HCT116 (cell line): ENCODE results near the gene LMNTD1. TPM values are rescaled to one million over a fixed set of nuclear protein-coding genes. Genes with fewer than 3 reads are reported as not detected.

ENCODE experiments used
- ATAC-seq: fragments of 200-7000 bp; cut with Tn5 transposase; 2 replicates; pipeline ENCODE4 v1.9.1; 2020; ENCODE audit warnings: mild to moderate bottlenecking, moderate library complexity
- BruUV-seq: library from RNA; stranded (reverse); fragments of 400-500 nt; replicated peaks from 2 replicates; lab custom pipeline; 2021; lab: Mats Ljungman, UMichigan
- CTCF ChIA-PET: fragments of 300-600 bp; sonication (Branson Sonifier 250); formaldehyde crosslinking; loops from one replicate; lab custom pipeline; 2021; ENCODE audit warnings: antibody characterized with exemption; lab: Charles Lee
- POLR2A ChIA-PET: fragments of 300-600, 350-600 bp; sonication (Branson Sonifier 250); formaldehyde crosslinking; loops from one replicate; lab custom pipeline; 2021; ENCODE audit warnings: antibody characterized with exemption; lab: Charles Lee
- RAD21 ChIA-PET, 2 experiments: fragments of 300-600 bp; sonication (Branson Sonifier 250); formaldehyde crosslinking; loops; one replicate each; lab custom pipeline; 2023; ENCODE audit warnings: low total read pairs in 2 of 2; ENCODE audit not compliant: uncharacterized antibody in 2 of 2, unreplicated experiment in 2 of 2, low non-redundant PET in 1 of 2; lab: Charles Lee
- DNase-seq: peaks from one replicate; pipeline ENCODE4 v3.0.0-alpha.2; 2010; ENCODE audit warnings: low read depth, low spot score
- H2AFZ ChIP-seq: fragments of 200-600 bp; shearing (Covaris generic), sonication (generic); 2 replicates; pipeline ENCODE4 v1.6.1; 2017; ENCODE audit warnings: low read depth, mixed run types, mixed read lengths, antibody characterized with exemption, low read length; ENCODE audit not compliant: poor library complexity, severe bottlenecking
- H3K27ac ChIP-seq: 2 replicates; pipeline ENCODE4 v1.5.1; 2012; ENCODE audit warnings: low read depth, low read length
- H3K27me3 ChIP-seq: fragments of 200-600 bp; sonication (generic); 2 replicates; pipeline ENCODE4 v1.6.1; 2016; ENCODE audit warnings: mixed run types, low read length, mixed read lengths; ENCODE audit not compliant: insufficient read depth
- H3K36me3 ChIP-seq, 2 experiments: fragments of 200-500 bp in 1 of 2; fragments of 200-600 bp in 1 of 2; sonication (Bioruptor generic) in 1 of 2; sonication (generic) in 1 of 2; 2 replicates each; pipeline versions ENCODE4 v1.5.1 to v1.6.1; 2014 to 2016; ENCODE audit warnings: low read length in 2 of 2, inconsistent platforms in 1 of 2, mixed read lengths in 1 of 2, mixed run types in 1 of 2; ENCODE audit not compliant: insufficient read depth in 2 of 2, control insufficient read depth in 1 of 2
- H3K4me1 ChIP-seq, 2 experiments: fragments of 200-600 bp in 1 of 2; sonication (generic) in 1 of 2; 2 replicates each; pipeline versions ENCODE4 v1.5.1 to v1.6.1; 2012 to 2017; ENCODE audit warnings: low read length in 2 of 2, inconsistent platforms in 1 of 2, mild to moderate bottlenecking in 1 of 2, mixed read lengths in 1 of 2, mixed run types in 1 of 2, moderate library complexity in 1 of 2; ENCODE audit not compliant: insufficient read depth in 2 of 2, control insufficient read depth in 1 of 2
- H3K4me2 ChIP-seq: fragments of 200-600 bp; sonication (generic); 2 replicates; pipeline ENCODE4 v1.6.1; 2017; ENCODE audit warnings: mixed run types, low read length, mixed read lengths
- H3K4me3 ChIP-seq, 2 experiments: fragments of 200-600 bp in 1 of 2; sonication (generic) in 1 of 2; replicated peaks in 1 of 2; 2 replicates each; pipeline ENCODE4 v1.5.1; 2011 to 2016; ENCODE audit warnings: low read length in 2 of 2, control low read depth in 1 of 2, low read depth in 1 of 2, mild to moderate bottlenecking in 1 of 2, mixed read lengths in 1 of 2, mixed run types in 1 of 2
- H3K79me2 ChIP-seq: fragments of 200-600 bp; sonication (generic); 2 replicates; pipeline ENCODE4 v1.6.1; 2017; ENCODE audit warnings: mild to moderate bottlenecking, mixed run types, low read length, moderate library complexity, mixed read lengths; ENCODE audit not compliant: insufficient read depth
- H3K9ac ChIP-seq: fragments of 200-600 bp; sonication (generic); 2 replicates; pipeline ENCODE4 v1.6.1; 2016; ENCODE audit warnings: low read length, mixed read lengths
- H3K9me2 ChIP-seq: fragments of 200-600 bp; sonication (generic), shearing (Covaris generic); 2 replicates; pipeline ENCODE4 v1.6.1; 2017; ENCODE audit warnings: mixed run types, mild to moderate bottlenecking, moderate library complexity; ENCODE audit not compliant: insufficient read depth
- H3K9me3 ChIP-seq, 2 experiments: fragments of 200-500 bp in 1 of 2; fragments of 200-600 bp in 1 of 2; sonication (Bioruptor generic) in 1 of 2; sonication (generic) in 1 of 2; 2 replicates each; pipeline ENCODE4 v1.6.1; 2014 to 2017; ENCODE audit warnings: low read length in 2 of 2, mixed read lengths in 2 of 2, inconsistent platforms in 1 of 2, low read depth in 1 of 2, mild to moderate bottlenecking in 1 of 2, mixed run types in 1 of 2, moderate library complexity in 1 of 2; ENCODE audit not compliant: control insufficient read depth in 1 of 2, insufficient read depth in 1 of 2
- H4K20me1 ChIP-seq: fragments of 200-600 bp; sonication (generic), shearing (Covaris generic); 2 replicates; pipeline ENCODE4 v1.6.1; 2017; ENCODE audit warnings: mixed run types, mild to moderate bottlenecking, moderate library complexity; ENCODE audit not compliant: insufficient read depth
- ATF3 ChIP-seq: IDR thresholded peaks from 2 replicates; pipeline ENCODE4 v1.6.1; 2012
- CBX3 ChIP-seq: IDR thresholded peaks from 2 replicates; pipeline ENCODE4 v1.6.1; 2012; ENCODE audit warnings: low read depth
- CEBPB ChIP-seq: IDR thresholded peaks from 2 replicates; pipeline ENCODE4 v1.6.1; 2012; ENCODE audit warnings: low read depth
- CTCF ChIP-seq, 3 experiments: fragments of 200-600 bp in 1 of 3; sonication (generic) in 1 of 3; IDR thresholded peaks in 2 of 3; conservative IDR thresholded peaks in 1 of 3; 2 replicates each; pipeline ENCODE4 v1.5.1; 2012 to 2017; ENCODE audit warnings: low read depth in 2 of 3, low read length in 2 of 3, antibody characterized with exemption in 1 of 3, borderline replicate concordance in 1 of 3, control low read depth in 1 of 3, mild to moderate bottlenecking in 1 of 3, mixed read lengths in 1 of 3, mixed run types in 1 of 3, moderate library complexity in 1 of 3; ENCODE audit not compliant: insufficient read depth in 1 of 3
- EGR1 ChIP-seq: IDR thresholded peaks from 2 replicates; pipeline ENCODE4 v1.6.1; 2012; ENCODE audit warnings: low read depth
- ELF1 ChIP-seq: IDR thresholded peaks from 2 replicates; pipeline ENCODE4 v1.6.1; 2012; ENCODE audit warnings: low read depth, borderline replicate concordance
- EZH2phosphoT487 ChIP-seq: fragments of 200-600 bp; IDR thresholded peaks from 2 replicates; pipeline ENCODE4 v1.6.1; 2018; ENCODE audit warnings: antibody characterized with exemption, borderline replicate concordance
- FOSL1 ChIP-seq: IDR thresholded peaks from 2 replicates; pipeline ENCODE4 v1.6.1; 2012; ENCODE audit warnings: low read depth
- JUND ChIP-seq: IDR thresholded peaks from 2 replicates; pipeline ENCODE4 v1.6.1; 2012
- POLR2AphosphoS5 ChIP-seq: IDR thresholded peaks from 2 replicates; pipeline ENCODE4 v1.6.1; 2011; ENCODE audit warnings: mild to moderate bottlenecking, low read depth, low read length, moderate library complexity
- RAD21 ChIP-seq: IDR thresholded peaks from 2 replicates; pipeline ENCODE4 v1.6.1; 2012; ENCODE audit warnings: low read depth, mild to moderate bottlenecking
- REST ChIP-seq: IDR thresholded peaks from 2 replicates; pipeline ENCODE4 v1.6.1; 2012; ENCODE audit warnings: low read depth
- SIN3A ChIP-seq: IDR thresholded peaks from 2 replicates; pipeline ENCODE4 v1.6.1; 2012; ENCODE audit warnings: low read depth
- SP1 ChIP-seq: IDR thresholded peaks from 2 replicates; pipeline ENCODE4 v1.6.1; 2012; ENCODE audit warnings: low read depth
- SRF ChIP-seq: IDR thresholded peaks from 2 replicates; pipeline ENCODE4 v1.6.1; 2012; ENCODE audit warnings: low read depth
- TCF7L2 ChIP-seq: IDR thresholded peaks from 2 replicates; pipeline ENCODE4 v1.7.0; 2011; ENCODE audit warnings: borderline replicate concordance, inconsistent platforms; ENCODE audit not compliant: insufficient read depth, insufficient read length; ENCODE audit errors: extremely low read depth
- YY1 ChIP-seq: IDR thresholded peaks from 2 replicates; pipeline ENCODE4 v1.6.1; 2011; ENCODE audit warnings: low read length, low read depth, moderate library complexity, mild to moderate bottlenecking; ENCODE audit not compliant: insufficient replicate concordance; ENCODE audit errors: extremely low read depth
- ZNF274 ChIP-seq: fragments of 200-500 bp; sonication (Bioruptor generic); IDR thresholded peaks from 2 replicates; pipeline ENCODE4 v1.6.1; 2014; ENCODE audit warnings: mild to moderate bottlenecking, low read depth, low read length, inconsistent platforms
- intact Hi-C: fragments of 100-400 bp; cut with micrococcal nuclease; formaldehyde crosslinking; loops from 2 replicates; pipeline ENCODE4 v1.10.0; 2022
- total RNA-seq: library from RNA; stranded (reverse); gene quantifications from one replicate; pipeline ENCODE4 v1.2.1, GENCODE V29; 2021; ENCODE audit not compliant: unreplicated experiment

LMNTD1 gene
- total RNA-seq, 1 experiment from 2014 or later: not detected

GRCh38 chr12:25469368-25469767, 83.7 kb downstream of the LMNTD1 start:
- Histone ChIP-seq H3K4me1 (no peaks in the 10 kb centered on the region), H4K20me1 (no peaks in the 10 kb centered on the region), H2AFZ (no peak overlapping the region), H3K9me3 (no peaks in the 10 kb centered on the region), H3K27ac (no peak overlapping the region), H3K9me2 (no peaks in the 10 kb centered on the region), H3K36me3 (no peaks in the 10 kb centered on the region), H3K79me2 (no peaks in the 10 kb centered on the region), H3K9ac (no peak overlapping the region), H3K4me3 (no peak overlapping the region), H3K27me3 (no peaks in the 10 kb centered on the region), H3K4me2 (no peak overlapping the region)
- RAD21 ChIA-PET: no interaction called here
- ATAC-seq (no peak), DNase-seq (no peak)
- CTCF ChIA-PET: no interaction called here
- intact Hi-C loops: no loop called here
- BruUV-seq: no TSS peak
- POLR2A ChIA-PET: no interaction called here
- TF ChIP-seq FOSL1 (no peak), REST (no peak), RAD21 (no peak), SRF (no peak), SP1 (no peak), CTCF (IDR thresholded peaks at IDR 0.05 in 2 of 3, conservative IDR thresholded peaks at IDR 0.05 in 1 of 3; ENCODE audit: borderline replicate concordance in 1 of 3, insufficient read depth in 1 of 3, low read depth in 2 of 3, low read length in 2 of 3) (no peak), YY1 (no peak), EGR1 (no peak), TCF7L2 (no peak), EZH2phosphoT487 (no peak), ATF3 (no peak), ZNF274 (no peak), POLR2AphosphoS5 (no peak), CEBPB (no peak), SIN3A (no peak), ELF1 (no peak), CBX3 (no peak), JUND (no peak)
